ENCODE measurements around the gene C2orf72. TPM values are rescaled to one million over a fixed set of nuclear protein-coding genes. Genes with fewer than 3 reads are reported as not detected.

The C2orf72 gene
- total and polyA plus RNA-seq, 2 of the 4 experiments (the other 2 are of a cell fraction) = 0.09 to 0.18 TPM

- H2BK120ac ChIP-seq (ENCODE audit: low read depth, low read length) = no peak overlapping the region
- H3K18ac ChIP-seq (ENCODE audit: low read depth, low read length) = no peak overlapping the region
- no peak overlapping the region for H2AK5ac ChIP-seq (ENCODE audit: low read depth, low read length)
- 0 out of 2 replicates have a peak, but pooled peaks cover 5% of the 10 kb centered on the region for H3K9me1 ChIP-seq (ENCODE audit: insufficient read depth, low read length)
- in situ Hi-C loops (cut with MboI; ENCODE audit: low sequenced_read_pairs) (no loop called here), dilution Hi-C loops (cut with HindIII; ENCODE audit: low sequenced_read_pairs, unreplicated experiment) (no loop called here), intact Hi-C loops (cut with micrococcal nuclease) (no loop called here)
- H3K9ac ChIP-seq (ENCODE audit: low read depth, low read length) = no peak overlapping the region
- no peaks in the 10 kb centered on the region for H3K36me3 ChIP-seq (ENCODE audit: control insufficient read depth, insufficient read depth, low read length)
- no peak overlapping the region for H2AK9ac ChIP-seq (replicated peaks; ENCODE audit: low read depth, low read length, poor library complexity)
- H4K8ac ChIP-seq (ENCODE audit: low read depth in 2 of 2, low read length in 2 of 2) = no peak overlapping the region
- H3K4me1 ChIP-seq (ENCODE audit: control insufficient read depth, insufficient read depth, low read length) = no peaks in the 10 kb centered on the region
- DNase-seq = no peak
- no peak overlapping the region for H3K4me2 ChIP-seq (ENCODE audit: low read depth, low read length)
- no peak overlapping the region for H3K23ac ChIP-seq (ENCODE audit: low read depth, low read length)
- H2BK20ac ChIP-seq (ENCODE audit: low read depth, low read length) = no peak overlapping the region
- H3K4me3 ChIP-seq (ENCODE audit: insufficient read depth, low read depth, low read length) = no peak overlapping the region
- H2BK5ac ChIP-seq (ENCODE audit: low read depth, low read length, poor library complexity, severe bottlenecking) = no peak overlapping the region
- H3K4ac ChIP-seq (ENCODE audit: low read depth, low read length) = no peak overlapping the region
- H2AFZ ChIP-seq (replicated peaks; ENCODE audit: low read length, poor library complexity) = no peak overlapping the region
- 83% methylated on average over 4 of the region's 10 CpGs; no CpG with 5 or more reads in 1 of the 2 experiments for WGBS, 2 experiments (ENCODE audit: extremely low coverage in 2 of 2, insufficient read length in 1 of 2)
- no peak overlapping the region for H4K5ac ChIP-seq (ENCODE audit: low read depth, low read length)
- H3K56ac ChIP-seq (ENCODE audit: extremely low read depth, insufficient read depth, low read length) = no peak overlapping the region
- ChIA-PET POLR2A (ENCODE audit: unreplicated experiment) (no interaction called here), CTCF (no interaction called here)
- H2BK15ac ChIP-seq (ENCODE audit: low read depth, low read length) = no peak overlapping the region
- H4K20me1 ChIP-seq (ENCODE audit: insufficient read depth, low read length) = no peaks in the 10 kb centered on the region
- H3K27me3 ChIP-seq (ENCODE audit: control insufficient read depth, insufficient read depth, low read length) = peaks cover 36% of the 10 kb centered on the region
- no peak overlapping the region for H3K27ac ChIP-seq (ENCODE audit: insufficient read depth, low read length)
- no peak for ATAC-seq (ENCODE audit: low read depth)
- BruUV-seq (replicated peaks) = no TSS peak
- no peaks in the 10 kb centered on the region for H3K79me1 ChIP-seq (ENCODE audit: low read depth in 1 of 2, low read length in 2 of 2)
- H3K14ac ChIP-seq (replicated peaks; ENCODE audit: low read depth, low read length) = no peak overlapping the region
- TF ChIP-seq MXI1 (IDR thresholded peaks at IDR 0.05; ENCODE audit: borderline replicate concordance, low read depth, low read length) = no peak
- no peak for TF ChIP-seq ELK1 (IDR thresholded peaks at IDR 0.05; ENCODE audit: borderline replicate concordance, low read depth, low read length)
- TF ChIP-seq MAZ (IDR thresholded peaks at IDR 0.05; ENCODE audit: borderline replicate concordance, low read depth, low read length) = no peak
- TF ChIP-seq SMC3 (IDR thresholded peaks at IDR 0.05; ENCODE audit: low read depth, low read length) = no peak
- no peak for TF ChIP-seq NFE2L2 (IDR thresholded peaks at IDR 0.05; ENCODE audit: low read depth, low read length)
- TF ChIP-seq, protein P1, sequence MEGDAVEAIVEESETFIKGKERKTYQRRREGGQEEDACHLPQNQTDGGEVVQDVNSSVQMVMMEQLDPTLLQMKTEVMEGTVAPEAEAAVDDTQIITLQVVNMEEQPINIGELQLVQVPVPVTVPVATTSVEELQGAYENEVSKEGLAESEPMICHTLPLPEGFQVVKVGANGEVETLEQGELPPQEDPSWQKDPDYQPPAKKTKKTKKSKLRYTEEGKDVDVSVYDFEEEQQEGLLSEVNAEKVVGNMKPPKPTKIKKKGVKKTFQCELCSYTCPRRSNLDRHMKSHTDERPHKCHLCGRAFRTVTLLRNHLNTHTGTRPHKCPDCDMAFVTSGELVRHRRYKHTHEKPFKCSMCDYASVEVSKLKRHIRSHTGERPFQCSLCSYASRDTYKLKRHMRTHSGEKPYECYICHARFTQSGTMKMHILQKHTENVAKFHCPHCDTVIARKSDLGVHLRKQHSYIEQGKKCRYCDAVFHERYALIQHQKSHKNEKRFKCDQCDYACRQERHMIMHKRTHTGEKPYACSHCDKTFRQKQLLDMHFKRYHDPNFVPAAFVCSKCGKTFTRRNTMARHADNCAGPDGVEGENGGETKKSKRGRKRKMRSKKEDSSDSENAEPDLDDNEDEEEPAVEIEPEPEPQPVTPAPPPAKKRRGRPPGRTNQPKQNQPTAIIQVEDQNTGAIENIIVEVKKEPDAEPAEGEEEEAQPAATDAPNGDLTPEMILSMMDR (conservative IDR thresholded peaks at IDR 0.05; ENCODE audit: low read depth, low read length) = no peak
- no peak overlapping the region for H4K91ac ChIP-seq (ENCODE audit: insufficient read depth, low read depth, low read length)
- H3K9me3 ChIP-seq (ENCODE audit: control insufficient read depth, insufficient read depth, low read length) = no peaks in the 10 kb centered on the region
These were observed 10.9 kb downstream of the C2orf72 start for GRCh38 chr2:231047923-231048915.

Data from IMR-90 (cell line).